ENCODE results near the gene CEP72.

CEP72 gene

DNA sequence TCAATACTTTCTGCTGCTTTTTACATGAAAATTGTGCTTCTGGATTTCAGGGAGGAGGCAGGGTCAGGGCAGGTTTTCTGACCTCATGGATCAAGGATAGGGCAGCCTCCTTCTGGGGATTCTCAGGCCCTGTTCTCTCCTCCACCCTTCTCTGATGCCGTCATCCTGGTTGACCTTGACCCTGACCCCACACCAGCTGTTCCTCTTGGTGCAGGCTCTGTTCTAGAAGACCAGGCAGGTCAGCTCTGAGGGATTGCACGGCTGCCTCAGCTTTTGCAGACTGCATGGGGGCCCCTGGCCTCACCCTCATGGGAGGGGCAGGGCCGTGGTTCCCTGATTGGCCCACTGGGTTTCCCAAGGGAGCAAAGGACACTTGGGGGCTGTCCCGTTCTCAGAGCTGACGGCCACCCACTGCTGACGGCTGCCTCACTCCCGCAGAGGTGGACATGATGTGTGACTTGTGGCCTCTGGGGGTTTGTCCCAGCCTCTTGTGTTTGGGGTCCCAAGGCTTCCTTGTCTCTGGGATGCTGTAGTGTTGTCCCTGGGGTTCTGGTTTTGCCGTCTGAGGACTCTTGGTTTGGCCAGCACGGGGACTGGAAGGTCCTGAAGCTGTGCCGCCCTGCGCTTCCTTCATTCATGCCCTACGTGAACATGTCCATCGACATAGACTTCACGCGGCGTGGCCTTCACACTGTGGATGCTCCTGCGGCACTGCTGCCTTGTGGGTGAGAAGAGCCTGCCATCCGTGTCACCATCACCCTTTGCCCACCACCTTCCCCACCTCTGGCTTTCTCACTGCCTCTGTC lies 34.5 kb downstream of the CEP72 start:
- no peak for TF ChIP-seq POLR2A (IDR thresholded peaks at IDR 0.05; ENCODE audit: low read length)
- TF ChIP-seq GATA1 (IDR thresholded peaks at IDR 0.05; ENCODE audit: low read depth, low read length) = no peak
- DNase-seq = no peak

DNA sequence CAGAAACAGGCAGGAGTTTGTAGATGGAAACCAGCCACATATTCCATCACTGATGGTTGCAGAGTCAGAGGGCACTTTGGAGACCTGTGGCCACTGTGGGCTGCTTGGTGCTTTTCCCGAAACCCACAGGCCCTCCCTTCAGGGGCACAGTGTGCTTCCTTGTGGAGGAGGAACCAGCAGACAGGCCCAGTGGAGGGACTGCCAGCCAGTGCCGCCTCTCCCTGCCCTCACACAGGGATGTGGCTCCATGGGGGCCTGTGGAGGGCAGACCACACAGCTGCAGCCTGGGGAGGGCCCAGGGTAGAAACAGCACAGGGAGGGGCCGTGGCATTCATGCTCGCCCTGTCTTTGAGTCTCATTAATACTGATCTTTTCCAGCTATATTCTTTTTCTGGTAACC lies 35.2 kb downstream of the CEP72 start:
- no peak for DNase-seq
- no peak for TF ChIP-seq GATA1 (IDR thresholded peaks at IDR 0.05; ENCODE audit: low read depth, low read length)
- no peak for TF ChIP-seq POLR2A (IDR thresholded peaks at IDR 0.05; ENCODE audit: low read length)

DNA sequence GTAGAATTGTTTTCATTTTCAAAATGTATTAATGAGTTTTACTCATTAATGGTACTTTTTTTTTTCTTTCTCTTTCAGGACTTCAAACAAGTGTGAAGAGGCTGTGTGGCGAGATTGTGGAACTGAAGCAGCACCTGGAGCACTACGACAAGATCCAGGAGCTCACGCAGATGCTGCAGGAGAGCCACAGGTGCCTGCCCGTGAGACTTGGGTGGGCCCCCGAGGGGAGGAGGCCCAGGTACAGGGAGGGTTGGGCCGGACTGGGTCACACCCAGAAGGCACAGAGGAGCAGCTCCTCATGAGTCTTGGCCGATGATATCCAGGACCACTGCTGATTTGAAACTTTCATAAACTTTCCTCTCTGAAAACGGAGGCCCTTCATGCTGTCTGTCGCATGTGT lies 35.6 kb downstream of the CEP72 start:
- no peak for DNase-seq
- no peak for TF ChIP-seq POLR2A (IDR thresholded peaks at IDR 0.05; ENCODE audit: low read length)
- TF ChIP-seq GATA1 (IDR thresholded peaks at IDR 0.05; ENCODE audit: low read depth, low read length) = no peak

DNA sequence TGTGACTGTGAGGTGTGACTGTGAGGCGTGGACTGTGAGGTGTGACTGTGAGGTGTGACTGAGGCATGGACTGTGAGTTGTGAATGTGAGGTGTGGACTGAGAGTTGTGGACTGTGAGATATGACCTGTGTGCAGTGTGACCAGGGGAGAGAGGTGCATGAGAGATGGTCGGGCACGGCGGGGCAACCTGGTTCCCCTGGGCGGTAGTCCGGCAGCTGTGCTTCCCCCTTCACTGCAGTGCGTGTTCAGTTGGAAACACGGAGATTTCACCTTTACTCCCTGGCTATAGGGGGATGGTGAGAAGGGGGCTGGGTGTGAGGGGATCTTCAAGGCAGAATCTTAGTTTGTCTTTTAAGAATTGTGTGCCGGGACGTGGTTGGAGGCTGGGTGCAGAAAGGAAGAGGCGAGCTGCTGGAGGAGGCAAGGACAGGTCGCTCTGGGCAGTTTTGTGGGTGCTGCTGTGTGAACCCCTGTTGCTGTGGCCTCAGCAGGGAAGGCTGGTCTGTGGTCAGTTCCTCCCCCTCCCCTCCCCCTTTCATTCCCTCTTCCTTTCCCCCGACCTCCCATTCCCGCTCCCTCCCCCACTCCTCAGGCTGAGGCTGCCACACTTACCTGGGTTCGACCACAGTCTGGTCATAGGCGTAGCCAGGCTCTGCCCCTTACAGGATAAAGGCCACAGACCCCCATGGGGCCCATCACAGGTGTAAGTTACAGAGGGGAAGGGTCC lies 39.3 kb downstream of the CEP72 start:
- no peak for DNase-seq
- TF ChIP-seq POLR2A (IDR thresholded peaks at IDR 0.05; ENCODE audit: low read length) = no peak
- no peak for TF ChIP-seq GATA1 (IDR thresholded peaks at IDR 0.05; ENCODE audit: low read depth, low read length)

DNA sequence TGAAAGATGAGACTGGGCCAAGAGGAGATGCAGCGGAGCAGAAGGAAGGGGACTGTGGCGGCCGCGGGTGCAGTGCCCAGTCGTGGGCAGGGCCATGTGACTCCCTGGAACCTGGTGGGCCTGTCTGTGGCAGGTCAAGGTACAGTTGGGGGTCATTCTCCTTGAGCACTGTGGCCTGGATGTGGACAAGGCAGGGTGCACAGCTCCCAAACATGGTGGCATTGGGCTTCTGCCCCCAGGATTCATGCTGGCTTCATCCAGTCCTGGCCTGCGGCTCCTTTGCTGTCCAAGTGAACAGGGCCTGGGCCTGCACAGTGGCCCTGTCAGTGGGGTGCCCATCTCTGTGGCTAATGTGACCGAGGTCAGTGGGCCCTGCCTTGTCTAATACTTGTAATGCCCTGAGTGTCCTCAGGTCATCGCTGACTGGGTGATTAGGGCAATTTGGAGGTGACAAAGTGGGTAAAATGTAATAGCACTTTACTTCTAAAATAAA lies 39.9 kb downstream of the CEP72 start:
- no peak for DNase-seq

DNA sequence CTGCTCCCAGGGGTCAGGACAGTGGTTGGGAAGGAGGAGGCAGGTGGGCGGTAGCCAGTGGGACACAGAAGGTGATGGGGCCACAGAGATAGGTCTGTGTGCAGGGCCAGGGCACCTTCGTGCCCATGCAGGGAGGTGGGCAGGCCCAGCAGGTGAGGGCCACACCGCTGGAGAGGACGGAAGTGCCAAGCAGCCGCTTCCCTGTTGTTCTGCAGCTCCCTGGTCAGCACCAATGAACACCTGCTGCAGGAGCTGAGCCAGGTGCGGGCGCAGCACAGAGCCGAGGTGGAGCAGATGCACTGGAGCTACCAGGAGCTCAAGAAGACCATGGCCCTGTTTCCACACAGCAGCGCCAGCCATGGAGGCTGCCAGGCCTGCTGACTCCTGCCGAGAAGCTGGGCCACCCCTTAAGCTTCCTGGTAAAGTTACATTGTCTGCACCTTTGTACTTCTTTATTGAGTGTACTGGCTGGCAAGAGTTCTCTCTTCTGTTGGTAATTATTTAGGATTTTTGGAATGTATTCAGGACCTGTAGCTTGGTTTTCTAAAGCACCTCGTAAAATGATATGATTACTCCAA lies 40.7 kb downstream of the CEP72 start:
- no peak for DNase-seq
- TF ChIP-seq GATA1 (IDR thresholded peaks at IDR 0.05; ENCODE audit: low read depth, low read length) (no peak), POLR2A (IDR thresholded peaks at IDR 0.05; ENCODE audit: low read length) (no peak)

More for the DNA sequence above, 39.9 kb downstream of the CEP72 start:
- no peak for TF ChIP-seq POLR2A (IDR thresholded peaks at IDR 0.05; ENCODE audit: low read length)
- no peak for TF ChIP-seq GATA1 (IDR thresholded peaks at IDR 0.05; ENCODE audit: low read depth, low read length)

DNA sequence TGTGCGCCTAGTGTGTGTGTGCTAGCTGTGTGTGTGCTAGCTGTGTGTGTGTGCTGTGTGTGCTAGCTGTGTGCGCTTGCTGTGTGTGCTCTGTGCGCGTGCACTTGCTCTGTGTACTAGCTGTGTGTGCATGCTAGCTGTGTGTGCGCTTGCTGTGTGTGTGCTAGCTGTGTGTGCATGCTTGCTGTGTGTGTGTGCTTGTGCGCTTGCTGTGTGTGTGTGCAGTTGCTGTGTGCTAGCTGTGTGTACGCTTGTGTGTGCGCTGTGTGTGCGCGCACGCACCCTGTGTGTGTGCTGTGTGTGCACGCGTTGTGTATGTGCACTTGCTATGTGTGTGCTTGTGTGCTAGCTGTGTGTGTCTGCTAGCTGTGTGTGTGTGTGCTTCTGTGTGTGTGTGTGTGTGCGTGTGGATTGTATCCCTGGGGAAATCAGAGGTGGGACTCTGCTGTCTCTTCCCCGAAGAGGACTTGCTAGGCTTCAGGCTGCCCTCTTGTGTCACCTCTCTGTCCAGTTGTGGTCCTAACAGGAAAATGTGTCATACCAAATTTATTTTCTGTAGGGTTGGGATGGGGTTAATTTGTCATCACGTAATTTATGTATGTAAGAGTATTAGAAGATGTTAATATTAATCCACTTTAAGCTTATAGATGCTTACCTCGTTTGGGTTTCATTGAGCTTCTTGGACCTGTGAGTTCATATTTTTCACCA lies 42.1 kb downstream of the CEP72 start:
- TF ChIP-seq GATA1 (IDR thresholded peaks at IDR 0.05; ENCODE audit: low read depth, low read length) (no peak), POLR2A (IDR thresholded peaks at IDR 0.05; ENCODE audit: low read length) (no peak)
- no peak for DNase-seq

DNA sequence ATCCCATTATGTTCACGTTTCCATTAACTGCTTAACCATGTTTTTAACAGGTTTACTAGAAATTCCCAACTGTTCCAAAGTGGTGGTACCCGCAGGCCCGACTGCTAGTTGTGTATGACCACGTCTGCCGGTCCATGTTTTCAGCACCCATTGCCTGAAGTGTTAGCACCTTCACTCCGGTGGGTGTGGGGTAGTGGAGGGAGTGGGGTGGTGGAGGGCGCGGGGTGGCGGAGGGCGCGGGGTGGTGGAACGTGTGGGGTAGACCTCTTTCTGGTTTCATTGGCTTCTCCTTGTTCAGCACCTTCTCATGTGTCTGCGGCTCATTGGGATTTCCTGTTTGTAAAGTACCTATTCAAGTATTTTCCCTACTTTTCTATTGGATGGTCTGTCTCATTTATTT lies 43.3 kb downstream of the CEP72 start:
- no peak for DNase-seq
- no peak for TF ChIP-seq GATA1 (IDR thresholded peaks at IDR 0.05; ENCODE audit: low read depth, low read length)
- no peak for TF ChIP-seq POLR2A (IDR thresholded peaks at IDR 0.05; ENCODE audit: low read length)

DNA sequence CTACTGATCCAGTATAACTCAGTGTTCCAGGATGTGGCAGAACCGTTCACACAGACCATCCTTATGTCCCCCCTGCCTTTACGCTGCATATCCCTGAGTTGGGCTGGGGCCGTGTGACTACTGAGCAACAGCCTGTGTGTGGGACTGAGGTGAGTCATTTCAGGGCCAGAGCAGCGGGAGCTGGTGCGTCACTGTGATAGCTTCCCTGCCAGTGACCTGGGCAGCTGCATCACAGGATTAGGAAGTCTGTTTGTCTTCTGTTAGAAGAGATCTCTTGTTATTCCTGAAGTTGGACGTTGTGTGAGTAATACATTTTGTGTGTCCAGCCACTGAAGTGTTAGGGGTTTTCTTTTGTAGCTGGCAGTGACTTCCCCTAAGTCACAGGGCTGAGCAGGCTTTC lies 45.4 kb downstream of the CEP72 start:
- DNase-seq = peak; percentile 36 to 61
- no peak for TF ChIP-seq POLR2A (IDR thresholded peaks at IDR 0.05; ENCODE audit: low read length)
- no peak for TF ChIP-seq GATA1 (IDR thresholded peaks at IDR 0.05; ENCODE audit: low read depth, low read length)

DNA sequence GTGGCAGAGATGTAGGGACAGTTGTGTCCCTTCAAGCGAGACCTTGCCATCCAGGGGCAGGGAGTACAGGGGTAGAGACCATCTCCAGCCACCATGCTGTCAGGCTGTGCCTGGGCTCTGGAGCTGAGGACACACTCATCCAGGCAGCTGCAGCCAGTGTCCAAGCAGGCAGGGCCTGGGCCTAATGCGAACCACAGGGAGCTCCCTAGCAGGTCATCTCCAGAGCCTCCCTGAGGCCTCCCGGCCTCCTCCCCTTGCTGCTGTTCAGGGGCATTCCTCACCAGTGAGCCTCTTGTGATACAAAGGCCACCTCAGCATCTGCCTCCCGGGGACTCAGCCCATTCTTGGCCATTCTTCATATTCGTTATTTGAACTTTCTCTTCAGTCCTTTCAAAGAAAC lies 46.0 kb downstream of the CEP72 start:
- no peak for TF ChIP-seq POLR2A (IDR thresholded peaks at IDR 0.05; ENCODE audit: low read length)
- no peak for TF ChIP-seq GATA1 (IDR thresholded peaks at IDR 0.05; ENCODE audit: low read depth, low read length)
- no peak for DNase-seq

DNA sequence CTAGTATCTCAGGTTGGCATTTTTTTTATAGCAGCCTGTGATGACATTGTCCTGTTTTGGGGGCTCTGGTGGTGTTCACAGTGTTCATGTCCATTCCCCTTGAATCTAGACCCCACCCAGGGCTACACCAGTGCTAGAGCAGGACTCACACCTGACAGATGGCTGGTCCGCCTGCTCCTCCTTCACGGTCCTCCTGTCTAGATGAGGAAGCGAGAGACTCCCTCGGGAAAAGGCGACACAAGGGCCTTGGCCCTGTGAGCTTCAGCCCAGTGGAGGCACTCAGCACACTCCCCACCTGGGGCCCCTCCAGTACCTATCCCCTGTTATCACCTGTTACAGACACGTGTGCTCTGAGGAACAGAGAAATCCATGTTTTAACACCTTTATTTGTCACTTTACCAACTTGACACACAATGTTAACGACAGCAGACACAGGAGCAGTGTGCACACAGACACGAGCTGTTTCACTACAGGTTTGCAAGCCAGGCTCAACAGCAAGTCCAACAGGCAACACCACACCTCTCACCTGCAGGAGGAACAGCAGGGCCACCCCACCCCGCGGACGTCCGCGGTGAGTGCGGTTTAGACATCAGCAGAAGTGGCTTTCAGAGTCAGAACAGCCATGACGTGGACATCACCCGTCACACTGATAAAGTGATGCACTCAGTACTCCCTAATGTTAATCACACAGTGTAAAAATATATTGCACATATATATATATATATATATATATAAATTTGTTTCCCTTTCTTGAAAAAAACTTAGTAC lies 47.5 kb downstream of the CEP72 start:
- TF ChIP-seq POLR2A (IDR thresholded peaks at IDR 0.05; ENCODE audit: low read length) (no peak), GATA1 (IDR thresholded peaks at IDR 0.05; ENCODE audit: low read depth, low read length) (no peak)
- no peak for DNase-seq

DNA sequence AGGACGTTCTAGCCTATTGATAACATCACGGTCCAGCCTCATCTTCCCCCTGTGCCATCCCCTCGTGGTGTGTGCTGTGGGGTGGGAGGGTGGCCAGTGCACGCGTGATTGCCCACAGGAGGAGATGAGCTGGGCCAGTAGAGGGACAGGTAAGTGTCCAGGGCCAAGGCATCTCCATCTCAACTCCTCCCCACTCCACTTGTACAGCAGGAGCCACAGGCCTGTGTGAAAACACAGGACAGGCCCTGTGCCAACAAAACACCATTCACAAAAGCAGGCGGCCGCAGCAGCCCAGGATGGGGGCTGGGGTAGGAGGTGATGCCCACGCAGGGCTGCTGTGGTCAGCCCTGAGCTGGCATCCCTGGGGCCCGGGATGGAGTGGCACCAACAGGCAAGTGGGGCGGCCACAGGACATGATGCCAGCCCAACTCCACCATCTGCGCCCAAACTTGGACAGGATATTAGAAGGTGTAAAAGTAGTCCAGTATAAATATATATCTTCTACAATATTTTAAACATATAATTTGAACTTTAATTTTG lies 48.4 kb downstream of the CEP72 start:
- no peak for DNase-seq
- TF ChIP-seq GATA1 (IDR thresholded peaks at IDR 0.05; ENCODE audit: low read depth, low read length) = no peak
- no peak for TF ChIP-seq POLR2A (IDR thresholded peaks at IDR 0.05; ENCODE audit: low read length)
